OCI-LY1 (cell line): Measurements from ENCODE around the gene ZC3H18.

ENCODE experiments used
- H2AFZ ChIP-seq: fragments of 200-600 bp; sonication (generic), shearing (Covaris generic); 2 replicates; pipeline ENCODE4 v1.6.0; 2014; ENCODE audit warnings: antibody characterized with exemption, mild to moderate bottlenecking, low read length
- H3F3A ChIP-seq: fragments of 200-600 bp; sonication (generic), shearing (Covaris generic); 2 replicates; pipeline ENCODE4 v1.6.0; 2014; ENCODE audit warnings: mild to moderate bottlenecking, antibody characterized with exemption, low read length, moderate library complexity; ENCODE audit not compliant: insufficient read depth
- H3K27ac ChIP-seq: fragments of 200-600 bp; sonication (generic); 2 replicates; pipeline ENCODE4 v1.5.1; 2014; ENCODE audit warnings: low read length, mixed run types, mild to moderate bottlenecking, low read depth; ENCODE audit not compliant: poor library complexity, severe bottlenecking
- H3K27me3 ChIP-seq: fragments of 200-600 bp; sonication (generic); 2 replicates; pipeline ENCODE4 v1.6.0; 2014; ENCODE audit warnings: antibody characterized with exemption, mild to moderate bottlenecking, low read length, moderate library complexity; ENCODE audit not compliant: insufficient read depth
- H3K36me3 ChIP-seq: fragments of 200-600 bp; sonication (generic); 2 replicates; pipeline ENCODE4 v1.6.1; 2014; ENCODE audit warnings: mild to moderate bottlenecking, antibody characterized with exemption, low read length, moderate library complexity, mixed read lengths; ENCODE audit not compliant: insufficient read depth
- H3K4me1 ChIP-seq: fragments of 200-600 bp; sonication (generic); 2 replicates; pipeline ENCODE4 v1.5.1; 2014; ENCODE audit warnings: mild to moderate bottlenecking, low read length, moderate library complexity; ENCODE audit not compliant: insufficient read depth, severe bottlenecking
- H3K4me2 ChIP-seq: fragments of 200-600 bp; sonication (generic), shearing (Covaris generic); 2 replicates; pipeline ENCODE4 v1.6.1; 2014; ENCODE audit warnings: low read length
- H3K4me3 ChIP-seq: fragments of 200-600 bp; sonication (generic); 2 replicates; pipeline ENCODE4 v1.5.1; 2014; ENCODE audit warnings: low read length, low read depth, mild to moderate bottlenecking, mixed read lengths; ENCODE audit not compliant: poor library complexity, severe bottlenecking
- H3K79me2 ChIP-seq: fragments of 200-600 bp; shearing (Covaris generic); 2 replicates; pipeline ENCODE4 v1.6.1; 2016; ENCODE audit warnings: mixed run types, low read length, mixed read lengths; ENCODE audit not compliant: insufficient read depth
- H3K9ac ChIP-seq: fragments of 200-600 bp; sonication (generic), shearing (Covaris generic); 2 replicates; pipeline ENCODE4 v1.6.1; 2014; ENCODE audit warnings: mild to moderate bottlenecking, low read length, mixed read lengths
- H3K9me2 ChIP-seq: fragments of 200-600 bp; sonication (generic), shearing (Covaris generic); 2 replicates; pipeline ENCODE4 v1.6.1; 2014; ENCODE audit warnings: low read depth, mild to moderate bottlenecking, low read length, mixed read lengths
- H3K9me3 ChIP-seq: fragments of 200-600 bp; shearing (Covaris generic); 2 replicates; pipeline ENCODE4 v1.6.1; 2014; ENCODE audit warnings: low read length, mixed read lengths
- H4K20me1 ChIP-seq: fragments of 200-600 bp; sonication (generic), shearing (Covaris generic); 2 replicates; pipeline ENCODE4 v1.6.0; 2016; ENCODE audit warnings: mild to moderate bottlenecking, low read length; ENCODE audit not compliant: insufficient read depth
- CTCF ChIP-seq: fragments of 200-600 bp; sonication (generic), shearing (Covaris generic); IDR thresholded peaks from 2 replicates; pipeline ENCODE4 v1.5.1; 2017; ENCODE audit warnings: mild to moderate bottlenecking, antibody characterized with exemption, low read length, moderate library complexity, mixed read lengths
- EZH2 ChIP-seq: fragments of 200-600 bp; sonication (generic), shearing (Covaris generic); IDR thresholded peaks from 2 replicates; pipeline ENCODE4 v1.8.0; 2017; ENCODE audit warnings: borderline replicate concordance, mixed run types, mild to moderate bottlenecking, antibody characterized with exemption, low read length, moderate library complexity, mixed read lengths

The ZC3H18 gene

GRCh38 chr16:88650749-88651275 lies 80.6 kb downstream of the ZC3H18 start, which contains the start of gene CYBA:
Gene CYBA, minus strand, starts transcription at chr16:88651053. Its CDS starts 40 bp downstream, at chr16:88651013.
- Histone ChIP-seq H3K27ac (peak within 1 kb of the TSS; percentile 95), H3F3A (no peaks in the 10 kb centered on the region), H3K4me3 (peak within 1 kb of the TSS; percentile 94), H3K27me3 (no peaks in the 10 kb centered on the region), H3K9me2 (no peaks in the 10 kb centered on the region), H3K36me3 (peaks cover 74% of the 10 kb centered on the region), H3K9ac (peak within 1 kb of the TSS; percentile 96), H3K4me2 (peak within 1 kb of the TSS; percentile 96), H3K79me2 (no peaks in the 10 kb centered on the region), H3K4me1 (peaks cover 36% of the 10 kb centered on the region), H3K9me3 (no peaks in the 10 kb centered on the region), H4K20me1 (no peaks in the 10 kb centered on the region), H2AFZ (no peak within 1 kb of the TSS)
- TF ChIP-seq CTCF (no peak), EZH2 (no peak)

- Histone ChIP-seq H4K20me1 (no peaks in the 10 kb centered on the region), H3K9me3 (no peaks in the 10 kb centered on the region), H3K36me3 (peaks cover 69% of the 10 kb centered on the region), H3K4me1 (peaks cover 36% of the 10 kb centered on the region), H3K9ac (peak overlapping the region; percentile 96), H3K79me2 (no peaks in the 10 kb centered on the region), H3K27ac (peak overlapping the region; percentile 95), H3K27me3 (no peaks in the 10 kb centered on the region), H2AFZ (no peak overlapping the region), H3F3A (no peaks in the 10 kb centered on the region), H3K4me2 (peak overlapping the region; percentile 96), H3K4me3 (peak overlapping the region; percentile 94), H3K9me2 (no peaks in the 10 kb centered on the region)
- TF ChIP-seq CTCF (no peak), EZH2 (no peak)
These were observed 81.2 kb downstream of the ZC3H18 start for GRCh38 chr16:88651276-88651988.

GRCh38 chr16:88651989-88652761 lies 82.0 kb downstream of the ZC3H18 start:
- H3K4me3 ChIP-seq: peak overlapping the region; percentile 94
- no peaks in the 10 kb centered on the region for H4K20me1 ChIP-seq
- no peaks in the 10 kb centered on the region for H3K9me2 ChIP-seq
- H3K9ac ChIP-seq: peak overlapping the region; percentile 96
- peak overlapping the region; percentile 95 for H3K27ac ChIP-seq
- no peak overlapping the region for H2AFZ ChIP-seq
- peaks cover 69% of the 10 kb centered on the region for H3K36me3 ChIP-seq
- H3K4me2 ChIP-seq: peak overlapping the region; percentile 96
- no peaks in the 10 kb centered on the region for H3K9me3 ChIP-seq
- no peaks in the 10 kb centered on the region for H3K79me2 ChIP-seq
- TF ChIP-seq EZH2 (no peak), CTCF (no peak)
- H3K27me3 ChIP-seq: no peaks in the 10 kb centered on the region
- H3F3A ChIP-seq: no peaks in the 10 kb centered on the region
- peaks cover 37% of the 10 kb centered on the region for H3K4me1 ChIP-seq
